GM12891 (cell line): ENCODE measurements around the gene OAS2.

Experiments
- PAX5 ChIP-seq: IDR thresholded peaks from 2 replicates; pipeline ENCODE4 v1.6.1; 2011; ENCODE audit warnings: low read length, moderate library complexity, mild to moderate bottlenecking; ENCODE audit not compliant: insufficient read depth, severe bottlenecking
- POLR2A ChIP-seq: IDR thresholded peaks from 2 replicates; pipeline ENCODE4 v1.6.1; 2011; ENCODE audit warnings: low read depth, low read length, control low read depth
- POLR2AphosphoS5 ChIP-seq: IDR thresholded peaks from 2 replicates; pipeline ENCODE4 v1.6.1; 2011; ENCODE audit warnings: low read depth, low read length, control low read depth
- POU2F2 ChIP-seq: IDR thresholded peaks from 2 replicates; pipeline ENCODE4 v1.6.1; 2011; ENCODE audit warnings: low read depth, mild to moderate bottlenecking, control low read depth, low read length, moderate library complexity
- SPI1 ChIP-seq: IDR thresholded peaks from 2 replicates; pipeline ENCODE4 v1.6.1; 2011; ENCODE audit warnings: low read depth, low read length, control low read depth
- TAF1 ChIP-seq: IDR thresholded peaks from 2 replicates; pipeline ENCODE4 v1.6.1; 2011; ENCODE audit warnings: low read depth, low read length, control low read depth

DNA sequence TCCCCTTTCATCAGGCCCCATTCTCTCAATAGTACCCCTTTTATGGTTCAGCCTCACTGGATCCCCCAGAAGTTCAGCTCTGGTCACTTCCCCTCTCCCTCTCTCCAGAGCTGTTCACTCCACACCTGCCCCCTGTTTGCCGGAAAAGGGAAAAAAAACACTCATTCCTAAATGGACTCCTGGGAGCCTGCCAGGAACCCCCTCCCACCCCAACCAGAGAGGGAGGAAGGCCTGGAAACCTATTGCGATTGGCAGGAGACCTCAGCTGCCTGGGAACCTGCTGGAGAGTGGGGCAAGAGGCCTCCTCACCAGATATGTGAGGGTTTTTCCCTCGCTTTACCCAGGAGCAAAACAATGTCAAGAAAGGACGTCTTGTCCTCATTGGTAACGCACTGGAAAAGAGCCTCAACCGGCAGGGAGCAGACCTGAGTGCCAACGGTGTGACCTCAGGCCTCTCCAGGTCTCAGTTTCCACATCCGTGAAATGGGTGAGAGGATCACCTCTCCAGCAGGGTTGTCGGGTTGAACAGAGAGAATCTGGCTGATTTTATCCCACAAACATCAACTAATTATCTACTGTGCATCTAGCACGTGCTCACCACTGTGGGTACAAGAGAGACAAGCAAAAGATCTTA, 82.9 kb downstream of the OAS2 start:
- 0 out of 2 replicates have a peak, but pooled peaks have one; percentile 3 for TF ChIP-seq SPI1
- no peak for TF ChIP-seq TAF1
- TF ChIP-seq POLR2AphosphoS5 = no peak
- no peak for TF ChIP-seq POLR2A
- TF ChIP-seq POU2F2 = no peak
- no peak for TF ChIP-seq PAX5
